HG02938 (cell line): ENCODE measurements around the gene GPR176.
"Not testable (repeated sequence)": the region's sequence is repeated elsewhere in the genome, so short reads cannot be mapped to it uniquely, and the experiment has no call there.

Source experiments
- ATAC-seq: cut with Tn5 transposase; IDR thresholded peaks from one replicate; pipeline ENCODE4 v1.9.1; 2021; ENCODE audit warnings: mild to moderate bottlenecking, moderate library complexity; ENCODE audit not compliant: unreplicated experiment

GPR176 gene

GRCh38 chr15:39817892-39818291, 102.2 kb downstream of the GPR176 start:
- ATAC-seq = no peak

GRCh38 chr15:39814489-39814888, 105.6 kb downstream of the GPR176 start:
- no peak for ATAC-seq

- not testable (repeated sequence) for ATAC-seq
Observed at GRCh38 chr15:39812651-39813050, 107.4 kb downstream of the GPR176 start.

GRCh38 chr15:39808909-39809308, 111.2 kb downstream of the GPR176 start:
- no peak for ATAC-seq

- ATAC-seq = no peak
Observed at GRCh38 chr15:39807791-39808190, 112.3 kb downstream of the GPR176 start.

GRCh38 chr15:39804026-39804425, 116.0 kb downstream of the GPR176 start:
- no peak for ATAC-seq

- ATAC-seq = no peak
Observed at GRCh38 chr15:39803016-39803415, 117.0 kb downstream of the GPR176 start.

GRCh38 chr15:39801641-39802309, 118.3 kb downstream of the GPR176 start:
- ATAC-seq = no peak

- ATAC-seq = no peak
Observed at GRCh38 chr15:39799552-39800011, 120.5 kb downstream of the GPR176 start.

- no peak for ATAC-seq
Observed at GRCh38 chr15:39798382-39798781, 121.7 kb downstream of the GPR176 start.

GRCh38 chr15:39797407-39797806, 122.7 kb downstream of the GPR176 start:
- no peak for ATAC-seq

GRCh38 chr15:39796601-39797000, 123.5 kb downstream of the GPR176 start:
- no peak for ATAC-seq

- ATAC-seq = no peak
Observed at GRCh38 chr15:39795486-39795885, 124.6 kb downstream of the GPR176 start.

- ATAC-seq = no peak
Observed at GRCh38 chr15:39794954-39795353, 125.1 kb downstream of the GPR176 start.

- ATAC-seq = no peak
Observed at GRCh38 chr15:39793923-39794322, 126.1 kb downstream of the GPR176 start.

GRCh38 chr15:39792844-39793335, 127.2 kb downstream of the GPR176 start:
- ATAC-seq = no peak

GRCh38 chr15:39792025-39792843, 127.8 kb downstream of the GPR176 start:
- no peak for ATAC-seq

GRCh38 chr15:39789736-39790135, 130.3 kb downstream of the GPR176 start:
- no peak for ATAC-seq

- no peak for ATAC-seq
Observed at GRCh38 chr15:39788800-39789565, 131.1 kb downstream of the GPR176 start.

- no peak for ATAC-seq
Observed at GRCh38 chr15:39788108-39788507, 132.0 kb downstream of the GPR176 start.

GRCh38 chr15:39787479-39787878, 132.6 kb downstream of the GPR176 start:
- ATAC-seq = no peak
